ENCODE measurements around the gene KCNG2. TPM values are rescaled to one million over a fixed set of nuclear protein-coding genes. Genes with fewer than 3 reads are reported as not detected.
"Not testable (repeated sequence)": the region's sequence is repeated elsewhere in the genome, so short reads cannot be mapped to it uniquely, and the experiment has no call there.

KCNG2 gene
- total RNA-seq, 2 donors from 2014 or later, result not detected

- no peaks in the 10 kb centered on the region for H3K27me3 ChIP-seq
Measured at GRCh38 chr18:79877163-79878091, 79.7 kb downstream of the KCNG2 start.

GRCh38 chr18:79878246-79878645, 80.5 kb downstream of the KCNG2 start:
- H3K36me3 ChIP-seq (replicated peaks in 1 of 2; ENCODE audit: insufficient read depth in 1 of 2, low read depth in 2 of 2); H3K27ac ChIP-seq; ATAC-seq; H3K4me1 ChIP-seq; H3K4me3 ChIP-seq; intact Hi-C loops (cut with DNase I); H3K9me3 ChIP-seq; DNase-seq; H3K27me3 ChIP-seq: not testable (repeated sequence)
- WGBS, 2 donors, result 82 to 84% methylated on average over 15 to 24 of the region's 25 CpGs

More at GRCh38 chr18:79877163-79878091, 79.7 kb downstream of the KCNG2 start:
- peaks cover 6% of the 10 kb centered on the region for H3K4me1 ChIP-seq
- DNase-seq (no peak), ATAC-seq (no peak)
- TF ChIP-seq CTCF (IDR thresholded peaks at IDR 0.05), result no peak
- no peak for TF ChIP-seq POLR2A (IDR thresholded peaks at IDR 0.05)
- no peak overlapping the region for H3K27ac ChIP-seq
- no peaks in the 10 kb centered on the region for H3K9me3 ChIP-seq
- intact Hi-C loops (cut with DNase I), result no loop called here
- H3K36me3 ChIP-seq (replicated peaks in 1 of 2; ENCODE audit: insufficient read depth in 1 of 2, low read depth in 2 of 2), result no peaks in the 10 kb centered on the region
- 42 to 52% methylated on average over 25 to 38 of the region's 38 CpGs for WGBS, 2 donors
- H3K4me3 ChIP-seq, result no peak overlapping the region

GRCh38 chr18:79878741-79879378, 81.1 kb downstream of the KCNG2 start:
- no peak for DNase-seq
- H3K4me1 ChIP-seq, result peaks cover 6% of the 10 kb centered on the region

GRCh38 chr18:79879566-79879965, 81.8 kb downstream of the KCNG2 start:
- H3K27ac ChIP-seq, result no peak overlapping the region
- no peak overlapping the region for H3K4me3 ChIP-seq
- TF ChIP-seq CTCF (IDR thresholded peaks at IDR 0.05) (no peak), POLR2A (IDR thresholded peaks at IDR 0.05) (no peak)
- H3K9me3 ChIP-seq, result no peaks in the 10 kb centered on the region
- DNase-seq (no peak), ATAC-seq (no peak)
- H3K27me3 ChIP-seq, result no peaks in the 10 kb centered on the region
- peaks cover 6% of the 10 kb centered on the region for H3K4me1 ChIP-seq
- intact Hi-C loops (cut with DNase I), result no loop called here
- 84% methylated on average over 12 of the region's 12 CpGs for WGBS, 2 donors
- no peaks in the 10 kb centered on the region for H3K36me3 ChIP-seq (replicated peaks in 1 of 2; ENCODE audit: insufficient read depth in 1 of 2, low read depth in 2 of 2)

More at GRCh38 chr18:79878741-79879378, 81.1 kb downstream of the KCNG2 start:
- no peak for ATAC-seq
- Histone ChIP-seq H3K4me3 (no peak overlapping the region), H3K27ac (no peak overlapping the region), H3K27me3 (no peaks in the 10 kb centered on the region), H3K9me3 (no peaks in the 10 kb centered on the region), H3K36me3 (replicated peaks in 1 of 2; ENCODE audit: insufficient read depth in 1 of 2, low read depth in 2 of 2) (no peaks in the 10 kb centered on the region)
- 76 to 78% methylated on average over 15 to 20 of the region's 20 CpGs for WGBS, 2 donors
- TF ChIP-seq POLR2A (IDR thresholded peaks at IDR 0.05) (no peak), CTCF (IDR thresholded peaks at IDR 0.05) (no peak)
- intact Hi-C loops (cut with DNase I), result no loop called here

GRCh38 chr18:79881695-79882094, 84.0 kb downstream of the KCNG2 start:
- ATAC-seq (no peak), DNase-seq (no peak)
- Histone ChIP-seq H3K27ac (no peak overlapping the region), H3K9me3 (no peaks in the 10 kb centered on the region), H3K4me3 (no peak overlapping the region), H3K4me1 (peaks cover 6% of the 10 kb centered on the region), H3K27me3 (no peaks in the 10 kb centered on the region), H3K36me3 (replicated peaks in 1 of 2; ENCODE audit: insufficient read depth in 1 of 2, low read depth in 2 of 2) (no peaks in the 10 kb centered on the region)
- intact Hi-C loops (cut with DNase I), result no loop called here
- WGBS, 2 donors, result 78 to 82% methylated on average over 11 of the region's 11 CpGs
- TF ChIP-seq POLR2A (IDR thresholded peaks at IDR 0.05) (no peak), CTCF (IDR thresholded peaks at IDR 0.05) (no peak)

Measured in body of pancreas (tissue), 4 donors.